NCI-H226 (cell line): Measurements from ENCODE around the gene NOL4L.

Experiments
- DNase-seq: peaks from one replicate; pipeline ENCODE4 v3.0.0-alpha.2; 2015

Gene NOL4L

DNA sequence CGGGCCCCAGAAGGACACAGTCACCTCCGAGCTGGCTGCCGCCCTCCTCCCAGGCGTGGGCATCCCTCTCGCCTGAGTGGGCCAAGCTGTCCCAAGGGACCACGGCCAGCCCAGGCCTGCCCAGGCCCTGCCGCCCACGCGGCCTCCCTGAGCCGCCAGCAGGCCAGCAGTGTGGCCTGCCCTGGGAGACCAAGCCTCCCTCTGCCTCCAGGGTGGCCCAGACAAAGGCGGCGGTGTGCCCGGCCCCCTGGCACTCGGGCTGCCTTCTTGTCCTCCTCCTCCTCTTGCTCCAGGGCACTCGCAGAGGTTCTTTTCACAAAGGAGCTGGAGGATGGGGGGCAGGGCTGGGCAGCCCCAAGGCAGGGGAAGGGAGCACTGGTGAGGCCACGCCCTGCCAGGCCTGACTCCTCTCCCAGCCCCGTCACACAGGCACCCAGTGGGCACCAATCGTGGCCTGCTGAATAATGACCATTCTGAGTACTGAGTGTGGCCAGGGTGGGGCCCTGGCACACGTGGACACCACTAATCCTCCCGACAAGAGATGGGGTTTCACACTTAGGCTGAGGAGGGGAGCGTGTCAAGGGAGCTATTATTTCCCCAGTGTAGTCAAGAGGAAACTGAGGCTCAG, 25.3 kb downstream of the NOL4L start:
- DNase-seq: no peak

DNA sequence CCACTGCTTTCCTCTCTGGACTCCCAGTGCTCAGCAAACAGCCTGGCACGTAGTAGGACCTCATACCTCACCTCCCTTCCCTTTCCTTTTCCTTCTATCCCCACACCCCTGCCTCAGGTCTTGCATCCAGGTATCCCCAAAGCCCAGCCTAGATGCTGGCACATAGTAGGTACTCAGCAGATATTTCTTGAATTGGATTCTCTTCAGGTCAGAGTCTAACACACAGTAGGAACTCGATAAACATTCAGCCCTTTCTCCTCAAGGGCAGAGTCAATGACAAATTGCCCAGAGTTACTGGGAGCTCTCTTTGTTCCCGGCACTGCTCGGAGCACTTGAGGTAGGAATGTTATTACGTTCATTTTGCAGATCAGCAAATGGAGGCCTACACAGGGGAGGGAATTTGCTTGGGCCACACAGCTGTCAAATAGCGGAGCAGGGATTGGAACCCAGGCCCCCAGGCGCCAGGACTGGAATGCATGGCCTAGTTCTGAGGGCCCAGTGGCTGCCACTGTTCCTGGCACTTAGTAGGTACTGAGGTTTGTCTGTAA, 25.9 kb downstream of the NOL4L start:
- DNase-seq: no peak

DNA sequence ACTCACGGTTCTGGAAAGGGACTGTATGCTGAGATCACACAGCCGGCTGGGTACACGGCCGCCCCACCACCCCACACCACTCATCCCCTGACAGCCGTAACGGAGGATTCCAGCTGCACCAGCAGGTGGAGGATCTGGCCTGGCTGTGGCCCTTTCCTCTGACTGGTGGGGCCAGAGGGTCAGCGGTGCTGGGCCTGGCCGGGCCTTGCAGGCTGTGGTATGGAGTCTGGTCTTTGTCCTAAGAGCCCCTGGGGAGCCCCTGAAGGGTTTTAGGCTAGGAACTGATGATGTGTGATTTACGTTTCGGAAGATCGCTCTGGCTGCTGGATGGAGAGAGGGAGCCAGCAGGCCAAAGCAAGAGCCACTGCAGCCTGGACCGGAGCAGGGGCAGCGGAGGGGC, 26.6 kb downstream of the NOL4L start:
- no peak for DNase-seq

DNA sequence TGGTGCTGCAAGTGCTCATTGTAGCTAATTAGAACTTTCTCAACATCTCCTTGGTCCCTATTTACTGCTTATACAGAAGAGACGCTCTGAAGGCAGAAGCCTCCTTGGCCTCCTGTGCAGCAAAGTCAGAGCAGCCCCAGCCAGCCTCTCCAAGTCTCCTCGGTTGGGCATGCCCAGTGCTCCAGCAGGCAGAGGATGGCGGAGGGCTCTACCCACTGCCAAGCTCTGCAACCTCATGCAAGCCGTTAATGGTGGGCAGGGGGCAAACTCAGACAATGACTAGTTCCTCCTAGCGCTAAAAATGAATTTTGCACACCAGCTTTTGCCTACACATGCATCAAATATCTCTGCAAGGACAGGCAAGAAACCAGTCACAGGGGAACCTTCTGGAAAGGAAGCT, 27.8 kb downstream of the NOL4L start:
- DNase-seq: no peak

DNA sequence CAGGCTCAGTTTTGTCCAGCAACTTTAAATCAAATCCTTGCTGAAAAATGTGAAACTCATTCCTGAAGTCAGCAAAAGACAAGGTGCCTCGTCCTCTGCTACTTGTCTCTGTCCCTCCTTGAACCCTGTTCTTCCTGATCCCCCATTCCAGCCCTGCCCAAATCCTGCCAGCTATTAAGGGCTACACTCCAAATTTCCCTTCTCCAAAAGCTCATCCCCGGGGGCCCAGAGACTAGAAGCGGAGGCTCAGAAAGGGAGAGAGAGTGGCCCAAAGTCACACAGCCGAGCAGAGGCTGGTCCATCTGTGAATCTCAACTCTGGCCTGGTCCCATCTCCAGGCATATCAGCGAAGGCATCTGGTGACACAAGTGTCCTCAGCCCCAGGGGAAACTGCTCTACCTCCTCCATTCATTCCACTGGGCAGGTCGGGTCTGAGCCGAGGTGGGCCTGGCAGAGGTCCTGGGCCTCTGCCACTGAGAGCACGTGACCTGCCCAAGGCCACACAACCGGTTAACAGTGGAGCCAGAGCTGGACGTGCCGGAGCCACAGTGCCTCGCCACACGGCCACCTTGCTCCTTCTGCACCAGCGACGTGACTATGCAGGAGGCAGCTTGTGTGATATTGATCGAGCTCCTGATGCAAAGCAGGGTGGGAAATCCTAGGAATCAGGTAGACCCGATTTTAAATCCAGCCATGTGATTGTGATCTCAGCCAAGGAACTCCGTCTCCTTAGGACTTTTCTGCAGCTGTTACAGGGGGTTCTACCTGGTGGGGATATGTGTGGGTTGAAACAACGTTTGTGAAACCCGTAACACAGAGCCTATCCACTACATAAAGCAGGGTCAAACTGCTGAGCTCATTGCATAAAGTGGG, 28.6 kb downstream of the NOL4L start:
- no peak for DNase-seq

DNA sequence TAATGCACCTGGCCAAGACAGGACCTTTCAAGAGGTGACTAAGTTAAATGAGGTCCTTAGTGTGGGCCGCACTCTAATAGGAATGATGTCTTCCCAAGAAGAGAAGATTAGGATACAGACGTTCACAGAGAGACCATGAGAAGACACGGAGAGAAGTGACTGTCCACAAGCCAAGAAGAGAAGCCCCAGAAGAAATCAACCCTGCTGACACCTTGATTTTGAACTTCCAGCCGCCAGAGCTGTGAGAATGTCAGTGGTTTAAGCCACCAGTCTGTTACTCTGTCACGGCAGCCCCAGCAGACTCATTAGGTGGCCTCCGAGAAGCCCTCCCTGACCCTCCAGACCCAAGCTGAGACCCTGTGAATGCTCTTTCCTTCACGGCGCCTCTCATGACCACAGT, 29.5 kb downstream of the NOL4L start:
- no peak for DNase-seq

DNA sequence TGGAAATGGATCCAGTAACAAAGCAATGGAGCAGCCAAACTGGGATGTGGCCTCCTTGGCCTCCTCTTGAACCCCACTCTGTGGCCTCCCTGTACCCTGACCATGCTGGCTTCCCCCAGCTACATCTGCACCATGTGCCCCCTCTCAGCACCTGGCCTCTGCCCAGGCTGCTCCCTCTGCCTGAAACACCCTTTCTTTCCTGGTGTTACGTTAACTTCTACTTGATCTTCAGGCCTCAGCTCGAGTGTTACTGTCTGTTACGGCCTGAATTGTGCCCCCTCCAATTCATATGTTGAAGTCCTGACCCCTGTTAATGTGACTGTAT, 30.2 kb downstream of the NOL4L start:
- no peak for DNase-seq

DNA sequence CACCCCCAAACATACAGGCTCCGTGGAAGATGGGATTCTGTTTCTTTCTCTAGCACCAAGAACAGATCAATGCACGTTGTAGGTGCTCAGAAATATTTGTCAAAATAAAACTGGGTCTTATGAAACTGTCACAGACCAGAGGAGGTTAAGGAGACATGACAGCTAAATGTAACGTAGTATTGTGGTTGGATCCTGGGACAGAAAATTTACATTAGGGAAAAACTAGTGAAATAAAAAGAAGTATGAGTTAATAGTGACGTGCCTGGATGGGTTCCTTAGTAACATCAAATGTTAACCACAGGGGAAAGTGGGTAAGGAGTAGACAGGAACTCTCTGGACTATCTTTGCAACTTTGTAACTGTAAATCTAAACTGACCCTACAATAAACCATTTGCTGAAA, 31.5 kb downstream of the NOL4L start:
- no peak for DNase-seq

DNA sequence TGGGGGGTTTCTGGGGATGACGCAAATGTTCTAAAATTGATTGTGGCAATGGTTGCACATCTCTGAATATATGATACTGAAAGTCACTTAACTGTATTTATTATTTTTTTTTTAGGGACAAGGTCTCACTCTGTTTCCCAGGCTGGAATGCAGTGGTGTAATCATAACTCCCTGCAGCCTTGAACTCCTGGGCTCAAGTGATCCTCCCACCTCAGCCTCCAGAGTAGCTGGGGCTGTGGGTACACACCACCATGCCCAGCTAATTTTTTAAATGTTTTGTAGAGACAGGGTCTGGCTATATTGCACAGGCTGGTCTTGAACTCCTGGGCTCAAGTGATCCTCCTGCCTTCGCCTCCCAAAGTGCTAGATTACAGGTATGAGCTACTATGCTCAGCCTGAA, 33.4 kb downstream of the NOL4L start:
- DNase-seq: no peak

DNA sequence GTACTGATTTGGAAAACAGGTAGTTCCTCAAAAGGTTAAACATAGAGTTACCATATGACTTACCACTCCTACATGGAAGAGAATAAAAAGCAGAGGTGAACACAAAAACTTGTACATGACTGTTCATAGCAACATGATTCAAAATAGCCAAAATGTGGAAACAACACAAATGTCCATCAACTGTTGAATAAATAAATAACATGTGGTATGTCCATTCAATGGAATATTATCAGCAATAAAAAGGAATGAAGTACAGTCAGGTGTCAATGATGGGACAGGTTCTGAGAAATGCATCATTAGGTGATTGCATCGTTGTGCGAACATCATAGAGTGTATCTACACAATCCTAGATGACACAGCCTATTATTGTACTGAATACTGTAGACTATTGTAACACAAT, 35.3 kb downstream of the NOL4L start:
- no peak for DNase-seq

DNA sequence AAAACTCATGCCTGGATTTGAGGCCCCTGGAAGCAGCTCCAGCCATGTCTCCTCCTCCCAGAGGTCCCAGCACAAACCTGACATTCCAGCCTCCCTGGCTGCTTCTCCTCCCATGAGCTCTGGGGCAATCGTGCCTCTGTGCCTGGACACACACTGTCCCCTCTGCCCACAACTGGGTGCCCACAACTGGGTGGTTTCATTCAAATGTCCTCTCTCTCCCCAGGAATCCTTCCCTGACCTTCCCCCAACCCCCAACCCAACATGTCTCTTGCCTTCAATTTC, 37.4 kb downstream of the NOL4L start:
- no peak for DNase-seq

DNA sequence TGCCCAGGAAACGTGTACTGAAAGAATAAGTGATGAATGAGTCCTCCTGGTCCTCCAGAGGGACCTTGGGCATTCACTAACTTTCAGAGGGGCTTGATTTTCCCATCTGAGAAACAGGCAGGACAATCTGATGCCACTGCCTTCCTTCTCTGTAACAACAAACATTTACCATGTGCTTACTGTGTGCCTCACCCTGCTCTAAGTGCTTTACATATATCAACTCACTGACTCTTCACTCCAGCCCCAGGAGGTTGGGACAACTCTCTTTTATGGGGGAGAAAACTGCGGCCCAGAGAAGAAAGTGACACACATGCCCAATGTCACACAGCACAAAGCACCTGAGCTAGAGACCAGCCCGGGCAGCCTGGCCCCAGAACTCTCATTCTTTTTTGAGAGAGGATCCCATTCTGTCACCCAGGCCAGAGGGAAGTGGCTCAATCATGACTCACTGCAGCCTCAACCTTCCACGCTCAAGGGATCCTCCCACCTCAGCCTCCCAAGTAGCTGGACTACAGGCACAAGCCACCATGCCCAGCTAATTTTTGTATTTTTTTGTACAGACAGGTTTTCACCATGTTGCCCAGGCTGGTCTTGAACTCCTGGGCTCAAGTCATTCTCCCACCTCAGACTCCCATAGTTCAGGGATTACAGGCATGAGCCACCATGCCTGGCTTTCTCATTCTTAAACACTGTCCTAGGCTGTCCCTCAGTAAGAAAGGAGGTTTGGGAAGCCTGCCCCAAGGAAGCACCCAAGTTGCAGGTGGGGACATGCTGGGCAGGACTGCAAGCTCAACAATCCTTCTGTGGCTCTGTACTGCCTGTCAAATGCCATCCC, 38.0 kb downstream of the NOL4L start:
- DNase-seq: no peak

DNA sequence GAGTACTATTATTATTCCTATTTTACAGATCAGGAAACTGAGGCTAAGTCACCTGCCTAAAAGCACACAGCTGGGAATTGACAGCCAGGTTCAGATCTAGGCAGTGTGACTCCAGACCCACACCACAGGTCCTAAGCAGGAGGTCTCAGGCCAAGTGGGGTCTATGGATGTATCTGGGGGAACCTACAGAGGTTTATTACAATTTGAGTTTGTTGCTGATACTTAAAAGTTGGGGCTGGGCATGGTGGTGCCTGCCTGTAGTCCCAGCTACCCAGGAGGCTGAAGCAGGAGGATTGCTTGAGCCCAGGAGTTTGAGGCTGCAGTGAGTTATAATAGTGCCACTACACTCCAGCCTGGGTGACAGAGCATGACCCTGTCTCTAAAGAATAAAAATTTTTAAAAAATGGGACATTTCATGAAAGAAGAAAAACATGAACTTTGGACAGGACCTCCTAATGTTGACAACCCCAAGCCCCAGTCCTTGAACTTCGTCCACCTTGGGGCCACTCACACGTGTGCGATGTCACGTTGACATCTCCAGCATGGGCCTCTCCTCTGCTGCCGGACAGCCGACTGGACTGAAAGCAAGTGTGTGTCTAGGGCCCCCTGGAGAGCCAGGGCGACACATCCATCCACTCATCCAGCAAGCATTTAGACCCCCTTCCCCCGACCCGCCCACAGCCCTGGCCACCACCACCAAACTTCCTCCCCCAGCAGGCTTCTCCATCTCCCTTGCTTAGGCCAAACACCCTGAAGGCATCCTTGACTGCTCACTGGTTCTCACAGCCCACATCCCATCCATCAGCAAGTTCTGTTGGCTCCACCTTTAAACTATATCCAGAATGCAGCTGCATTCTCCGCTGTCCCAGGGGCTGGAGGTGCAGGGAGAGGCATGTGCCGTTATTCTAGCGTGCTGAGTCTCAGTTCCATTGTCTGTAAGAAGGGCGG, 40.0 kb downstream of the NOL4L start:
- DNase-seq: peak; percentile 71

DNA sequence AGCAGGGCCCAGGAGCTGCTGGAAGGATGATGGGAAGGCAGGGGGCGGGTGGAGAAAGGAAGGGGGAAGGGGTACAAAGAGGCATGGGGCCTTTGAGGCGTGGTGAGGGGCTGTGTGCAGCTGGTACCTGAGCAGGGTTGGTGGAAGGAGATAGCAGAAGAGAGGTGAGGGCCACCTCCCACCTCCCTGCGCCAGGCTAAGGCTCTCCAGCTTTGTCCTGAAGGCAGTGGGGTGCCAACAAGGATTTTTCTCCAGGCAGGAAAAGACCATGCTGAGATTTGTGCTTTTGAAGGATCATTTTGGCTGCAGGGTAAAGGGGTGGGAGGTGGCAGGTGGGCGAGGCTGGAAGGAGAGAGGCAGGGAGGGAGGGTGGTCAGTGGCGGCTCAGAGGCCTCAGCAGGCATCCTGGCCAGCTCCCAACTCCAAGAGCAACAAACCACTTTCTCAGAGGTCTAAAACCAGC, 40.8 kb downstream of the NOL4L start:
- DNase-seq: peak; percentile 19

DNA sequence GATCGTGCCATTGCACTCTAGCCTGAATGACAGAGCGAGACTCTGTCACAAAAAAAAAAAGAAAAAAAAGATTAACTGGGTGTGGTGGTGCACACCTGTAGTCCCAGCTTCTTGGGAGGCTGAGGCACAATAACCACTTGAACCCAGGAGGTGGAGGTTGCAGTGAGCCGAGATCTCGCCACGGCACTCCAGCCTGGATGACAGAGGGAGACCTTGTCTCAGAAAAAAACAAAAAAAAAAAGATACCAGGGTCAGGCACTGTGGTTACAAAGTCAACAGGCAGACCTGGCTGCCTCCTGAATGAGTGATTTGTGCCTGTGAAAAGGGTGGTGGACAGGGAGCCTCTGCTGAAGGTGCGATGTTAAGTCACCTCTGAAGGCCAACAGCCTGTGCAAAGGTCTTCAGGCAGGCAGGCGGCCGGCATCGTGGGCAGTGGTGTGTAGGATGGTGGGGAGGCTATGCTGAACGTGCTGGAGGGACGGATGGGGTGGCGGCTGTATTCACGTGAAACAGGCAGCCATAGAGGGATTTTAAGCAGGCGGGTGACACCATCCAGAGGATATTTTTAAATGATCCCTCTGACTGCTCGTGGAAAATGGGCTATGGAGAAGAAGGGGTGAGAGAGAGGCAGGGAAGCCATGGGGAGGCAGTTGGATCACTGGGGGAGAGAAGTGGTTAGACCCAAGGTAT, 41.4 kb downstream of the NOL4L start:
- no peak for DNase-seq

DNA sequence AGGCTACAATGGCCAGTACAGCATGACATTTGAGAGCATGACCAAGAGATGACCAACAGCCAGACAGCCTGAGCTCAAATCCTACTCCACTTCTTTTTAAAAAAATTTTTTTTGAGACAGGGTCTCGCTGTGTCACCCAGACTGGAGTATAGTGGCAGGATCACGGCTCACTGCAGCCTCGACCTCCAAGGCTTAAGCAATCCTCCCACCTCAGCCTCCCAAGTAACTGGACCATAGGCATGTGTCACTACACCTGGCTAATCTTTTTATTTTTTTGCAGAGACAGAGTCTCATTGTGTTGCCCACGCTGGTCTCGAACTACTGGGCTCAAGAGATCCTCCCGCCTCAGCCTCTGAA, 42.9 kb downstream of the NOL4L start:
- no peak for DNase-seq

DNA sequence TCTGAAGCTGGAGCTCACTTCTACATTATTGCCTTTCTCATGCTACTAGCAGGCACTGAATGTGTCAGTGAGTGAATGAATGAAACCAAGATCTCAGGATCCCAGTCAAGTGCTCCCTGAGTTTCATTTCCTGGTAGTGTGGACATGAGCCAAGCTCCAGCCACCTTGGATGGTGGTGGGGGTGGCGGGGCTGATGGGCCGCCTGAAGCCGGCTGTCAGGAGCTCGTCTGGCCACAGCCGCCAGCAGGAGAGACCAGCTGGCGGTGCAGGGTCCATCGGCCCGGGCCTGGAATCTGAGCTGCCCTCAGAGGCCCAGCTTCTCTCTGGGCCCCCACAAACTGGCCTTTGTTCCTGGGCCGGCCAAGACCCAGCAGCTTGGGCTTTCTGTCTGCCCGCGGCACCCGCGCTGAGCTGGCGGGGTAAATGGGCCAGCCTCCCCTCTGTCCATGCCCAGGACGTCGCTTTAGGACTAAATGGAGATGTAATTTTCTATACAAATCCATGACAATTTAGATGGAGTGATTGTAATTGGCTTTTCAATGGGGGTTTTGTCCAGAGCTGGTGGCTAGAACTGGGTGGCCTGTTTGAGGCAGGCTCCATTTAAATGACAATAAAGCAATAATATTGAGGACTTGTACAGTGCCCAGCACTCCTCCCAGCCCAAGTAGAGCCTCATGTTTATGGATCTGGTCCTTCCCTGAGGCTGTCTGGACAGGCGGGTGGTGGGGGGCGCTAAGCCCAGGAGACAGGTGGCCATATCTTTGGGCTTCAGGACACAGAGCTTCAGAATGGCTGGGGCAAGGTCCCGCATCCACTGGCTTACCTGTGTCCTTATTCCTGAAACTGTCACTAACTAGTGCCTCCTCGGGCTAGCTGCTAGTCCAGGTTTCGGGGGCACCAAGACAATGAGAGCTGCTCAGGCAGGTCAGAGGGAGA, 43.5 kb downstream of the NOL4L start:
- no peak for DNase-seq

DNA sequence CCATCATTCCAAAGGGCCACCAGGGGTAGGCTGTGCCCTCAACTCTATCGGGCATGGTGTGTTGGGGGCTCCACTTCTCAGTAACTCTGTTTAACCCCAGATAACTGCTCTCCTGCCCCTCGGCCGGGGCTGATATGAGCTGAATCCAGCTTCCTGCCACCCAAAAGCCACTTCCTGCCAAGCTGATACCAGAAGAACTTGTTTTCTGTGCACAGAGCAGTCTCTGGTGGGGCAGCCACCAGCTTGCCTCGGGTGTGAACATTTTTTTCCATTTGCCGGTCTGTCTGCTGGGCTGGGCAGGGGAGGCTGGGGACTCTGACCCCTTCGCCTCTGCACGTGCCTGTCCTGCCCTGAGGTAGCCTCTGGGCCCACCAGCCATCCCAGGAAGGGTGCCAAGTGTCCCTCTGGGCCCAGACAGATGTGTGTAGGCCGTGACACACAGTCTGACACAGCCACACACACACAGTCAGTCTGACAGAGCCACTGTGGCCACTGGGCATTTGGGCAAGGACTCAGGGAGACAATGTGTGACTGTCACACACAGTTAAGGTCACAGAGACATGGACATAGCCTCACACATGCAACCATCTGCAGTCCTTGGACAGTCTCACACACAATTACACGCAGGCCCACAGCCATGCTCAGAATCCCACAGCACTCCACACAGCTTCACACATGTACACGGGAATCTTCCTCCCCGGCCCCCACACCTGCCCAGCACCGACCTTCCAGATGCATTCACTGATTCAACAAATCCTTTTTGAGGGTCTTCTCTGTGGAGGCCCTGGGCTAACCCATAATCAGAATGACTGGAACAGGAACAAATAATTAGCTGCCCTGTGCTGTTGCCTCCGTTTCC, 45.1 kb downstream of the NOL4L start:
- DNase-seq: peak; percentile 16

DNA sequence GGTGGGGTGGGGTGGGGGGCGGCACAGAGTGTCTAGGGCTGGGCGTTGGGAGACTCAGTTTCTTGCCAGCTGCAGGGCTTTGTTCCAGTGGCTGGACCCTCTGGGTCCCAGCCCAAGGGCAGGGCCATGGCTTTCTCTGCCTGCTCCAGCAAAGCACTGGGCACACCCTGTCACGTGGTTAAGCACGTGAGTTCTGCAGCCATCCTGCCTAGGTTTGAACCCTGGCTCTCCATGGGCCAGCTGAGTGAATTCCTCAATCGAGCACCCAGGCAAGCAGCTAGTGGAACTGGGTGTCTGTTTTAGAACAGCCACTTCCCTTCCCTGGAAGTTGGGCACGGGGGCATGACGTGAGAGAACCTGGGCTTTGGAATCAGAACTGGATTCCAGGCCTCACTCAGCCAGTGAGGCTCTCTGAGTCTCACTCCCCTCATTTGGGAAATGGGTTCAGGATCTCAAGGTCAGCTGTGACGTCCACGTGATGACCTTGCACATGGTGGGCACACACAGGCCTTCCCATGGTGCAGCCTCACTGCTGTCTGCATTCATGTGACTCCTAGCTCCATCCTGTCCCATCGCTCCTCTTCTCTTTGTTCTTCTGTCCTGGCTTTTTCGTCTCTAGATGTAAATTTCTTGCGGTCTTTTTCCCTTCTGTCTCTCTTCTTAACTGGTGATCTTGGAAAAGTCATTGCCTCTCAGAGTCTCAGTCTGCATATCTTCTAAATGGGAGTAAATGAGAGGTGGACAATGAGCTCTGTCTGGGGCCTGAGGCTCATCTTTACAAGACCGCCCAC, 45.9 kb downstream of the NOL4L start:
- peak; percentile 45 for DNase-seq
